Right ventricle myocardium superior (tissue), 1 donor: ENCODE measurements around the gene ZNF518A. TPM values are rescaled to one million over a fixed set of nuclear protein-coding genes. Genes with fewer than 3 reads are reported as not detected.

Source experiments
- ATAC-seq: fragments of 200-7000 bp; cut with Tn5 transposase; one replicate; pipeline ENCODE4 v1.9.1; 2020; ENCODE audit warnings: mild to moderate bottlenecking; ENCODE audit not compliant: poor library complexity
- DNase-seq: peaks from one replicate; pipeline ENCODE4 v3.0.0-alpha.2; 2020
- intact Hi-C: fragments of 100-400 bp; cut with DNase I; formaldehyde crosslinking; loops from one replicate; pipeline ENCODE4 v1.11.2; 2022
- total RNA-seq: library from RNA; stranded (reverse); fragmentation: NEBNext Ultra II Directional; extraction: Animal tissue kit (Norgen Biotek cat#: 25700); gene quantifications from one replicate; pipeline ENCODE4 v1.2.1, GENCODE V29; 2021
- donor health status: DM: no; HTN: yes; CAD: no; lungs with severe emphysema.

Gene ZNF518A
- total RNA-seq, 1 donor from 2014 or later: 10.0 TPM

- ATAC-seq: no peak
- intact Hi-C loops: no loop called here
- no peak for DNase-seq
These were observed 82.8 kb downstream of the ZNF518A start for GRCh38 chr10:96212911-96213310.

Other genes starting within 250 kb of the ZNF518A start
- gene CC2D2B, start 222.3 kb upstream of the ZNF518A start, total RNA-seq: 0.13 TPM
- gene CCNJ, start 86.7 kb upstream of the ZNF518A start, total RNA-seq: 2.4 TPM
- gene BLNK, start 141.3 kb downstream of the ZNF518A start, total RNA-seq: 0.73 TPM
- not detected for gene DNTT, start 174.1 kb downstream of the ZNF518A start, total RNA-seq
- not detected for gene OPALIN, start 228.7 kb downstream of the ZNF518A start, total RNA-seq